WTC11 (cell line): ENCODE measurements around the gene RNF181. TPM values are rescaled to one million over a fixed set of nuclear protein-coding genes. Genes with fewer than 3 reads are reported as not detected.

ENCODE experiments used
- ATAC-seq: fragments of 200-7000 bp; cut with Tn5 transposase; 2 replicates; pipeline ENCODE4 v1.10.0; 2021; ENCODE audit warnings: mild to moderate bottlenecking, moderate library complexity
- CTCF ChIA-PET: fragments of 300-600 bp; sonication (Branson Sonifier 250); formaldehyde crosslinking; loops from one replicate; lab custom pipeline; 2021; ENCODE audit warnings: antibody characterized with exemption; lab: Charles Lee
- POLR2A ChIA-PET: fragments of 350-600 bp; sonication (Branson Sonifier 250); formaldehyde crosslinking; loops from one replicate; lab custom pipeline; 2021; ENCODE audit warnings: antibody characterized with exemption; lab: Charles Lee
- DNase-seq: peaks from one replicate; pipeline ENCODE4 v3.0.0; 2021; ENCODE audit warnings: low spot score
- H3K27ac Mint-ChIP-seq: 2 replicates; pipeline ENCODE4 v1.8.0; 2021; ENCODE audit warnings: mixed read lengths
- H3K27me3 Mint-ChIP-seq: 2 replicates; pipeline ENCODE4 v1.8.0; 2021; ENCODE audit warnings: low read depth, mild to moderate bottlenecking, moderate library complexity, mixed read lengths
- H3K36me3 Mint-ChIP-seq: 2 replicates; pipeline ENCODE4 v1.8.0; 2021; ENCODE audit warnings: mixed read lengths
- H3K4me1 Mint-ChIP-seq: 2 replicates; pipeline ENCODE4 v1.8.0; 2022; ENCODE audit warnings: mixed read lengths
- H3K4me3 Mint-ChIP-seq: 2 replicates; pipeline ENCODE4 v1.8.0; 2021; ENCODE audit warnings: mild to moderate bottlenecking, moderate library complexity, mixed read lengths
- H3K9me3 Mint-ChIP-seq: 2 replicates; pipeline ENCODE4 v1.8.0; 2021; ENCODE audit warnings: mixed read lengths
- ARID4B ChIP-seq: sonication (generic); formaldehyde crosslinking; IDR thresholded peaks from 2 replicates; pipeline ENCODE4 v1.8.0; 2023; ENCODE audit warnings: missing genetic modification reagents, mild to moderate bottlenecking, borderline replicate concordance
- ATF1 ChIP-seq: sonication (generic); formaldehyde crosslinking; IDR thresholded peaks from 2 replicates; pipeline ENCODE4 v1.8.1; 2023; ENCODE audit warnings: mild to moderate bottlenecking, moderate library complexity, missing genetic modification reagents
- ATF2 ChIP-seq: sonication (generic); formaldehyde crosslinking; IDR thresholded peaks from 2 replicates; pipeline ENCODE4 v1.8.1; 2022; ENCODE audit warnings: low read depth, missing genetic modification reagents, borderline replicate concordance
- E2F4 ChIP-seq: sonication (generic); formaldehyde crosslinking; IDR thresholded peaks from 2 replicates; pipeline ENCODE4 v1.8.1; 2022; ENCODE audit warnings: low read depth, mild to moderate bottlenecking, moderate library complexity, missing genetic modification reagents, borderline replicate concordance
- E2F5 ChIP-seq: sonication (generic); formaldehyde crosslinking; IDR thresholded peaks from 2 replicates; pipeline ENCODE4 v1.8.1; 2022; ENCODE audit warnings: mild to moderate bottlenecking, moderate library complexity, missing genetic modification reagents
- ETV6 ChIP-seq: sonication (generic); formaldehyde crosslinking; IDR thresholded peaks from 2 replicates; pipeline ENCODE4 v1.8.1; 2022; ENCODE audit warnings: mild to moderate bottlenecking, missing genetic modification reagents
- HMGA2 ChIP-seq: fragments of 250-450 bp; sonication (Bioruptor Pico); IDR thresholded peaks from 2 replicates; pipeline ENCODE4 v1.4.0; 2021; ENCODE audit warnings: mild to moderate bottlenecking, moderate library complexity
- KAT7 ChIP-seq: sonication (generic); formaldehyde crosslinking; IDR thresholded peaks from 2 replicates; pipeline ENCODE4 v1.8.1; 2023; ENCODE audit warnings: missing genetic modification reagents, mild to moderate bottlenecking, borderline replicate concordance
- NR2C2 ChIP-seq: sonication (generic); formaldehyde crosslinking; IDR thresholded peaks from 2 replicates; pipeline ENCODE4 v1.8.0; 2022; ENCODE audit warnings: mild to moderate bottlenecking, missing genetic modification reagents
- PRRX2 ChIP-seq: fragments of 250-450 bp; sonication (Bioruptor Pico); IDR thresholded peaks from 2 replicates; pipeline ENCODE4 v1.8.0; 2021; ENCODE audit warnings: mild to moderate bottlenecking
- RELA ChIP-seq: sonication (generic); formaldehyde crosslinking; IDR thresholded peaks from 2 replicates; pipeline ENCODE4 v1.8.1; 2022; ENCODE audit warnings: missing genetic modification reagents, mild to moderate bottlenecking, borderline replicate concordance
- STAT6 ChIP-seq: sonication (generic); formaldehyde crosslinking; conservative IDR thresholded peaks from 2 replicates; pipeline ENCODE4 v1.8.1; 2023; ENCODE audit warnings: mild to moderate bottlenecking, low read depth, missing genetic modification reagents, moderate library complexity
- TEAD4 ChIP-seq: sonication (generic); formaldehyde crosslinking; IDR thresholded peaks from 2 replicates; pipeline ENCODE4 v1.8.0; 2022; ENCODE audit warnings: mild to moderate bottlenecking, missing genetic modification reagents
- ZBTB43 ChIP-seq: sonication (generic); formaldehyde crosslinking; IDR thresholded peaks from 2 replicates; pipeline ENCODE4 v1.8.1; 2023; ENCODE audit warnings: mild to moderate bottlenecking, missing genetic modification reagents
- ZMAT4 ChIP-seq: fragments of 250-450 bp; sonication (Bioruptor Pico); IDR thresholded peaks from 2 replicates; pipeline ENCODE4 v1.9.0; 2021; ENCODE audit warnings: mild to moderate bottlenecking
- ZNF281 ChIP-seq: sonication (generic); formaldehyde crosslinking; IDR thresholded peaks from 2 replicates; pipeline ENCODE4 v1.8.0; 2023; ENCODE audit warnings: mild to moderate bottlenecking, missing genetic modification reagents
- ZNF423 ChIP-seq: fragments of 250-450 bp; sonication (Bioruptor Pico); IDR thresholded peaks from 2 replicates; pipeline ENCODE4 v2.1.2; 2022; ENCODE audit warnings: mild to moderate bottlenecking, moderate library complexity
- total RNA-seq: library from RNA; stranded (reverse); gene quantifications from 3 replicates; pipeline ENCODE4 v1.2.3, GENCODE V29; 2021

Gene RNF181
- total RNA-seq, 1 experiment from 2014 or later, result 95.4 TPM

- TF ChIP-seq ATF2 (CRISPR knock-in tag) (no peak), ZBTB43 (no peak)
Observed at GRCh38 chr2:85580206-85580605, 15.3 kb upstream of the RNF181 start (continued).

- ATAC-seq, result no peak
- H3K4me3 Mint-ChIP-seq, result no peak overlapping the region
- H3K36me3 Mint-ChIP-seq, result 0 out of 2 replicates have a peak, but pooled peaks cover 3% of the 10 kb centered on the region
- H3K4me1 Mint-ChIP-seq, result peaks cover 38% of the 10 kb centered on the region
- H3K27me3 Mint-ChIP-seq, result peaks cover 36% of the 10 kb centered on the region
- no peak overlapping the region for H3K27ac Mint-ChIP-seq
- H3K9me3 Mint-ChIP-seq, result no peaks in the 10 kb centered on the region
- CTCF ChIA-PET, result no interaction called here
- DNase-seq, result no peak
- POLR2A ChIA-PET, result no interaction called here
- TF ChIP-seq ZNF423 (no peak), ATF1 (no peak), ZMAT4 (CRISPR knock-in tag) (no peak), TEAD4 (CRISPR knock-in tag) (no peak), ARID4B (CRISPR knock-in tag) (no peak), HMGA2 (CRISPR knock-in tag) (no peak), STAT6 (CRISPR knock-in tag) (no peak), NR2C2 (CRISPR knock-in tag) (no peak), ETV6 (no peak), E2F5 (CRISPR knock-in tag) (no peak), PRRX2 (CRISPR knock-in tag) (no peak), ZNF281 (CRISPR knock-in tag) (no peak), KAT7 (CRISPR knock-in tag) (no peak), RELA (CRISPR knock-in tag) (no peak), E2F4 (CRISPR knock-in tag) (no peak)
Observed at GRCh38 chr2:85582492-85582891, 13.1 kb upstream of the RNF181 start.
